IMR-90 (cell line): Measurements from ENCODE around the gene GLRA3. TPM values are rescaled to one million over a fixed set of nuclear protein-coding genes. Genes with fewer than 3 reads are reported as not detected.

Experiments
- ATAC-seq: fragments of 200-7000 bp; cut with Tn5 transposase; 2 replicates; pipeline ENCODE4 v1.9.1; 2020; ENCODE audit warnings: low read depth, mild to moderate bottlenecking, moderate library complexity
- BruUV-seq: library from RNA; stranded (reverse); fragments of 400-500 nt; replicated peaks from 2 replicates; lab custom pipeline; 2021; lab: Mats Ljungman, UMichigan
- CTCF ChIA-PET: fragments of 300-600 bp; formaldehyde crosslinking; extraction: SDS; loops from one replicate; lab custom pipeline; 2021; ENCODE audit warnings: antibody characterized with exemption; lab: Yijun Ruan, JAX
- POLR2A ChIA-PET: fragments of 300-600 bp; sonication (Branson Sonifier 250); formaldehyde crosslinking; loops from one replicate; lab custom pipeline; 2022; ENCODE audit warnings: antibody characterized with exemption; ENCODE audit not compliant: unreplicated experiment; lab: Charles Lee
- DNase-seq: peaks from one replicate; pipeline ENCODE4 v3.0.0; 2013
- H2AFZ ChIP-seq: replicated peaks from 2 replicates; pipeline ENCODE3; 2013; ENCODE audit warnings: low read length, mild to moderate bottlenecking; ENCODE audit not compliant: poor library complexity
- H2AK5ac ChIP-seq: 2 replicates; pipeline ENCODE4 v1.6.1; 2013; ENCODE audit warnings: low read depth, low read length, inconsistent platforms
- H2AK9ac ChIP-seq: replicated peaks from 2 replicates; pipeline ENCODE3; 2013; ENCODE audit warnings: mild to moderate bottlenecking, low read depth, low read length, moderate library complexity; ENCODE audit not compliant: poor library complexity
- H2BK120ac ChIP-seq: 2 replicates; pipeline ENCODE4 v1.6.1; 2013; ENCODE audit warnings: low read depth, low read length, inconsistent platforms
- H2BK15ac ChIP-seq: 3 replicates; pipeline ENCODE4 v1.6.1; 2013; ENCODE audit warnings: low read depth, low read length, inconsistent platforms
- H2BK20ac ChIP-seq: 2 replicates; pipeline ENCODE4 v1.6.1; 2013; ENCODE audit warnings: low read depth, mild to moderate bottlenecking, inconsistent platforms, low read length, moderate library complexity
- H2BK5ac ChIP-seq: 2 replicates; pipeline ENCODE4 v1.6.1; 2013; ENCODE audit warnings: mild to moderate bottlenecking, low read depth, low read length, inconsistent platforms; ENCODE audit not compliant: poor library complexity, severe bottlenecking
- H3K14ac ChIP-seq: replicated peaks from 2 replicates; pipeline ENCODE4 v1.6.1; 2013; ENCODE audit warnings: low read depth, low read length, inconsistent platforms
- H3K18ac ChIP-seq: 2 replicates; pipeline ENCODE4 v1.6.1; 2013; ENCODE audit warnings: low read depth, low read length, control low read depth
- H3K23ac ChIP-seq: 2 replicates; pipeline ENCODE4 v1.6.1; 2013; ENCODE audit warnings: low read depth, low read length, inconsistent platforms
- H3K27ac ChIP-seq: 2 replicates; pipeline ENCODE4 v1.5.1; 2013; ENCODE audit warnings: mild to moderate bottlenecking, control low read depth, low read length; ENCODE audit not compliant: insufficient read depth
- H3K27me3 ChIP-seq: 2 replicates; pipeline ENCODE4 v1.6.1; 2013; ENCODE audit warnings: low read length; ENCODE audit not compliant: control insufficient read depth, insufficient read depth
- H3K36me3 ChIP-seq: 2 replicates; pipeline ENCODE4 v1.6.1; 2013; ENCODE audit warnings: low read length, mixed read lengths; ENCODE audit not compliant: control insufficient read depth, insufficient read depth
- H3K4ac ChIP-seq: 2 replicates; pipeline ENCODE4 v1.6.1; 2013; ENCODE audit warnings: low read depth, low read length, inconsistent platforms
- H3K4me1 ChIP-seq: 2 replicates; pipeline ENCODE4 v1.6.1; 2013; ENCODE audit warnings: low read length, mixed read lengths; ENCODE audit not compliant: control insufficient read depth, insufficient read depth
- H3K4me2 ChIP-seq: 2 replicates; pipeline ENCODE4 v1.6.1; 2013; ENCODE audit warnings: low read depth, mild to moderate bottlenecking, control low read depth, low read length, moderate library complexity
- H3K4me3 ChIP-seq: 2 replicates; pipeline ENCODE4 v1.5.1; 2013; ENCODE audit warnings: low read depth, mild to moderate bottlenecking, control low read depth, low read length, moderate library complexity; ENCODE audit not compliant: insufficient read depth
- H3K56ac ChIP-seq: 2 replicates; pipeline ENCODE4 v1.6.1; 2013; ENCODE audit warnings: low read length, inconsistent platforms; ENCODE audit not compliant: insufficient read depth; ENCODE audit errors: extremely low read depth
- H3K79me1 ChIP-seq, 2 experiments: 2 replicates each; pipeline ENCODE4 v1.6.1; 2013; ENCODE audit warnings: low read length in 2 of 2, inconsistent platforms in 1 of 2, low read depth in 1 of 2
- H3K9ac ChIP-seq: 2 replicates; pipeline ENCODE4 v1.6.1; 2013; ENCODE audit warnings: low read depth, low read length, control low read depth
- H3K9me1 ChIP-seq: 2 replicates; pipeline ENCODE4 v1.6.1; 2013; ENCODE audit warnings: low read length, inconsistent platforms; ENCODE audit not compliant: insufficient read depth
- H3K9me3 ChIP-seq: 2 replicates; pipeline ENCODE4 v1.6.1; 2013; ENCODE audit warnings: low read length; ENCODE audit not compliant: control insufficient read depth, insufficient read depth
- H4K20me1 ChIP-seq: 2 replicates; pipeline ENCODE4 v1.6.1; 2013; ENCODE audit warnings: low read length, inconsistent platforms; ENCODE audit not compliant: insufficient read depth
- H4K5ac ChIP-seq: 2 replicates; pipeline ENCODE4 v1.6.1; 2013; ENCODE audit warnings: mild to moderate bottlenecking, low read depth, low read length, control low read depth
- H4K8ac ChIP-seq, 2 experiments: 2 replicates each; pipeline ENCODE4 v1.6.1; 2013; ENCODE audit warnings: low read depth in 2 of 2, low read length in 2 of 2, control low read depth in 1 of 2, inconsistent platforms in 1 of 2
- H4K91ac ChIP-seq: 2 replicates; pipeline ENCODE4 v1.6.1; 2013; ENCODE audit warnings: low read depth, low read length, inconsistent platforms; ENCODE audit not compliant: insufficient read depth
- BHLHE40 ChIP-seq: fragments of 150-350 bp; IDR thresholded peaks from 2 replicates; pipeline ENCODE4 v1.6.1; 2016; ENCODE audit warnings: mild to moderate bottlenecking, low read depth, low read length
- FOS ChIP-seq: fragments of 150-350 bp; IDR thresholded peaks from 2 replicates; pipeline ENCODE4 v1.6.1; 2016; ENCODE audit warnings: low read depth, low read length
- MAFK ChIP-seq: IDR thresholded peaks from 2 replicates; pipeline ENCODE4 v1.6.1; 2012; ENCODE audit warnings: low read depth, low read length, improper control_type of control experiment
- MXI1 ChIP-seq: IDR thresholded peaks from 2 replicates; pipeline ENCODE4 v1.6.1; 2012; ENCODE audit warnings: low read depth, mild to moderate bottlenecking, low read length, moderate library complexity, borderline replicate concordance
- NFE2L2 ChIP-seq: fragments of 150-350 bp; IDR thresholded peaks from 2 replicates; pipeline ENCODE4 v1.6.1; 2016; ENCODE audit warnings: low read depth, mild to moderate bottlenecking, low read length
- POLR2A ChIP-seq: IDR thresholded peaks from 2 replicates; pipeline ENCODE4 v1.6.1; 2012; ENCODE audit warnings: mild to moderate bottlenecking, low read depth, low read length
- RCOR1 ChIP-seq: IDR thresholded peaks from 2 replicates; pipeline ENCODE4 v1.6.1; 2012; ENCODE audit warnings: mild to moderate bottlenecking, low read length, improper control_type of control experiment; ENCODE audit not compliant: insufficient replicate concordance
- SMC3 ChIP-seq: fragments of 150-350 bp; IDR thresholded peaks from 2 replicates; pipeline ENCODE4 v1.6.1; 2016; ENCODE audit warnings: low read depth, mild to moderate bottlenecking, antibody characterized with exemption, low read length, moderate library complexity
- WGBS, 2 experiments: methylation state at CpG; one replicate each; pipeline versions ENCODE4 v1.1.5 to v1.1.7; 2013; ENCODE audit warnings: missing lambda C conversion rate in 2 of 2; ENCODE audit not compliant: insufficient read length in 1 of 2; ENCODE audit errors: extremely low coverage in 2 of 2; 5-methylcytosine and 5-hydroxymethylcytosine counted together
- dilution Hi-C: fragments of 300-500 bp; cut with HindIII; formaldehyde crosslinking; loops from one replicate; pipeline ENCODE4 v1.14.3; 2018; ENCODE audit warnings: low sequenced_read_pairs; ENCODE audit not compliant: unreplicated experiment
- in situ Hi-C: fragments of 300-500 bp; cut with MboI; formaldehyde crosslinking; loops from 3 replicates; pipeline ENCODE4 v1.14.3; 2019; ENCODE audit warnings: low sequenced_read_pairs, inconsistent platforms, mixed read lengths
- intact Hi-C: fragments of 100-400 bp; cut with micrococcal nuclease; formaldehyde crosslinking; loops from 2 replicates; pipeline ENCODE4 v1.10.0; 2022
- polyA plus RNA-seq, 3 experiments: library from polyadenylated mRNA; depleted of rRNA; stranded (reverse); fragments of >200 nt; gene quantifications; 2 replicates each; pipeline ENCODE4 v1.2.3, GENCODE V29; 2012; ENCODE audit warnings: low replicate concordance in 1 of 3
- total RNA-seq: library from RNA; depleted of rRNA; stranded (reverse); fragments of >200 nt; gene quantifications from 2 replicates; pipeline ENCODE4 v1.2.3, GENCODE V29; 2012
- TF ChIP-seq, protein P1 (sequence below): conservative IDR thresholded peaks from 2 replicates; pipeline ENCODE4 v1.5.1; 2012; ENCODE audit warnings: mild to moderate bottlenecking, low read depth, low read length, improper control_type of control experiment

GLRA3 gene
- total and polyA plus RNA-seq, 2 of the 4 experiments (the other 2 are of a cell fraction): not detected

DNA sequence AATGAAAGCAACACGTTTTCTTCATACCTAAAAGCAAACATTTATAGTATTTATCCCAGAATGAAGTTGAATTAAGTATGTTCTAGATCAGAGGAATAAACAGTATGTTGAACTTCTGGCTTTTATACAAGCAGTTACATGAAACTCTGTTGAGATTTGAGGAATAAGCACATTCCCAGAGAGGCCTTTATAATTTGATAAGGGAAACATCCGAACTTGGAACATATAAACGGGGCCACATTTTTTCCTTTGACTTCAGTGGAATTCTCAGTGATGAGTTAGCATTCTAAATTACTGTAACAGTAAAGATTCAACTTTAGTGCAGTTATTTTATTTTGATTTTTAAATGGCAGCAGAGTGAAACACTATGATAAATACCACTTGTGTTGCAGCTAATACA, 119.5 kb downstream of the GLRA3 start:
- ChIA-PET POLR2A (no interaction called here), CTCF (interaction anchor here (0.6 kb wide), 1 partner anchor 755 kb away, joined by 5 read pairs; no protein-coding TSS in a partner anchor)
- Histone ChIP-seq H4K5ac (no peak overlapping the region), H3K14ac (no peak overlapping the region), H4K8ac (no peak overlapping the region), H4K91ac (no peak overlapping the region), H2AFZ (no peak overlapping the region), H3K56ac (no peak overlapping the region), H3K4me3 (no peak overlapping the region), H3K4me2 (no peak overlapping the region), H3K23ac (no peak overlapping the region), H4K20me1 (no peaks in the 10 kb centered on the region), H3K4me1 (no peaks in the 10 kb centered on the region), H3K9me3 (no peaks in the 10 kb centered on the region), H3K27me3 (no peaks in the 10 kb centered on the region), H2BK5ac (no peak overlapping the region), H3K79me1 (no peaks in the 10 kb centered on the region), H3K36me3 (no peaks in the 10 kb centered on the region), H3K18ac (no peak overlapping the region), H3K9ac (no peak overlapping the region), H2BK20ac (no peak overlapping the region), H2BK15ac (no peak overlapping the region), H2BK120ac (no peak overlapping the region), H3K27ac (no peak overlapping the region), H2AK5ac (no peak overlapping the region), H2AK9ac (no peak overlapping the region), H3K9me1 (no peaks in the 10 kb centered on the region), H3K4ac (no peak overlapping the region)
- no TSS peak for BruUV-seq
- intact Hi-C loops: no loop called here
- WGBS, 2 experiments: no CpG with 5 or more reads among the region's 3 CpGs
- TF ChIP-seq RCOR1 (no peak), MXI1 (no peak), NFE2L2 (no peak), FOS (no peak), POLR2A (no peak), BHLHE40 (no peak), SMC3 (no peak), MAFK (no peak)
- TF ChIP-seq, protein P1, sequence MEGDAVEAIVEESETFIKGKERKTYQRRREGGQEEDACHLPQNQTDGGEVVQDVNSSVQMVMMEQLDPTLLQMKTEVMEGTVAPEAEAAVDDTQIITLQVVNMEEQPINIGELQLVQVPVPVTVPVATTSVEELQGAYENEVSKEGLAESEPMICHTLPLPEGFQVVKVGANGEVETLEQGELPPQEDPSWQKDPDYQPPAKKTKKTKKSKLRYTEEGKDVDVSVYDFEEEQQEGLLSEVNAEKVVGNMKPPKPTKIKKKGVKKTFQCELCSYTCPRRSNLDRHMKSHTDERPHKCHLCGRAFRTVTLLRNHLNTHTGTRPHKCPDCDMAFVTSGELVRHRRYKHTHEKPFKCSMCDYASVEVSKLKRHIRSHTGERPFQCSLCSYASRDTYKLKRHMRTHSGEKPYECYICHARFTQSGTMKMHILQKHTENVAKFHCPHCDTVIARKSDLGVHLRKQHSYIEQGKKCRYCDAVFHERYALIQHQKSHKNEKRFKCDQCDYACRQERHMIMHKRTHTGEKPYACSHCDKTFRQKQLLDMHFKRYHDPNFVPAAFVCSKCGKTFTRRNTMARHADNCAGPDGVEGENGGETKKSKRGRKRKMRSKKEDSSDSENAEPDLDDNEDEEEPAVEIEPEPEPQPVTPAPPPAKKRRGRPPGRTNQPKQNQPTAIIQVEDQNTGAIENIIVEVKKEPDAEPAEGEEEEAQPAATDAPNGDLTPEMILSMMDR: no peak
- in situ Hi-C loops: no loop called here
- ATAC-seq (no peak), DNase-seq (no peak)
- dilution Hi-C loops: no loop called here
